Right renal pelvis (tissue), 4 donors: Measurements from ENCODE around the gene LRRC4C. TPM values are rescaled to one million over a fixed set of nuclear protein-coding genes. Genes with fewer than 3 reads are reported as not detected.

Experiments used
- DNase-seq, 4 donors: peaks; one replicate each; pipeline ENCODE4 v3.0.0-alpha.2; 2013; ENCODE audit warnings: low read depth in 4 of 4, low spot score in 3 of 4, missing footprints in 1 of 4
- polyA plus RNA-seq, 4 donors: library from polyadenylated mRNA; unstranded; fragments of 120-200 nt; gene quantifications; one replicate each; pipeline ENCODE4 v1.2.1, GENCODE V29; 2013; ENCODE audit not compliant: insufficient read length in 4 of 4

Gene LRRC4C
- polyA plus RNA-seq, 4 donors, result 11.0 to 16.5 (median 14.2) TPM

DNA sequence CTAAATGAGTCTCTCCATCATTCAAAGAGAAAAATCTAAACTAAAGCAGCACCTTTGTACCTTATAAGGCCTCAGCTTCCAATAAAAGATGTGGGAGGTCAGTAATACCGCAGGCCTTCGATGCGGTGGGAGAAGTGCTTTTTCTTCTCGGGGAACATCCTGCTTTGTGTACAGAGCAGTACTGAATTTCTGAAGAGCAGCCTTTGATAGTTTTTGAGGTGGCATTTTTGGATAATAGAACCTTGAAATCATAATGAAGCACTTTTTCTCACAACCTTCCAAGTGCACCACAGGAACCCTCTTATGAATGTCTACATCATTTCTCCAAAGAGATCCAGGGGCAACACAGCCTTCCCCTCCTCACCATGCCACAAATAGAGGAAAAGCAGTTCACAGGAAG, 39.6 kb downstream of the LRRC4C start:
- DNase-seq, result no peak

GRCh38 chr11:41414771-41415440, 44.5 kb downstream of the LRRC4C start:
- DNase-seq, result no peak

GRCh38 chr11:41413843-41414242, 45.6 kb downstream of the LRRC4C start:
- no peak for DNase-seq

DNA sequence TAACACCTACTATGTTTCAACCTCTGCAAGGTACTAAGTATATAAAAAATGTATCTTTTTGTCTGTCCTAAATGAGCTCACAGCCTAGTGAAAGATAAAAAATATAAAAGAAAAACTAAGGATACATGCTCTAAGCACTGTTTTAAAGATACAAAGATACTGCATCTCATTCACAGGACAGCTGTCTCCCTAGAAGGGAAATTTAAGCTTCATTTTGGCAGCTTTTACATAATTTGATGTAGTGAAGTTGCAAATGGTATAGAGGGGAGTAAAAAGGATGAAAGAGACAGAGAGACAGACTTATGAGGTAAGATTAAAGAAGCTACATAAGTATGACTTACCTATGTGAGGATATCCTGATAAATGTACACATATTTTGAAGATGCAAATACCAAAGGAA, 53.6 kb downstream of the LRRC4C start:
- DNase-seq, result no peak

GRCh38 chr11:41404109-41404508, 55.3 kb downstream of the LRRC4C start:
- DNase-seq, result no peak

DNA sequence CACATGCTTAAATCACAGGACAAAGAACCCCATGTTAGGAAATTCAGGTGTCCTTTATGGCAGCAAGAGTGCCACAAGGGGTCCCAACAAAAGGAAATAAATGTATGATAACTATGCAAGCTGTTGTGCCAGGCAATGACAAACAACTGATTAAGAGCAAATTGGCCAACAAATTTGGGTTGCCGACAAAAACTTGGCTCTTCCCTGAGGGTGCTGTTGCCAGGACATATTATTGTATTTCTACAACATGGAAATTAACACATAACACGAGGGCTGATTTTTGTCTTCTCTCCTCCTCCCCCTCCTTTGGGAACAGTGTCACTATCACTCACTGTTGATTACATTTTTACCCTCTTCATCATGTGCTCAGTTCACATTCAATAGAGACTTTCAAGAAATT, 56.0 kb downstream of the LRRC4C start:
- no peak for DNase-seq

DNA sequence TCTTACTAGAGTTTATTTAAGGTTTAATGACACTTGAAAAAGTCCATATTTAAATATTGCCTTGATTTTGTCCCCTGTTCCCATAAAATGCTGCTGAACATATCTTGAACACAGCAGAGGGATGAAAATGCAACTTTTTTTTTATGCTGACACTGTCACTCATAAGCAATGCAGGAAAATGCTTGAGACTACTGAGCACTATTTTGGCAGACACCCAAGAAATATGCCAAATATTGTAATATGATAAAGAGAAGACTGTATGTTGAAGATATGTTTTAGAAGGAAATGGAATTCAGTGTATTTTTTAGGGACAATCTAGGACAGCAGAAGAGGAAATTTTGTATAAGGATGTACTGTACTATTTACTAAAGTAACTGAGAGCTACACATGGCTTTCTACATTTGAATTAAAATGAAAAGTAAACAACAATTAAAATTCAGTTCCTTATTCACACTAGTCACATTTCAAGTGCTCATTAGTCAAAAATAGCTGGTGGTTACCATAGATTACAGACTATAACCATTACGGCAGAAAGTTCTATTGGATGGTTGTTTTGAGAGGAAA, 58.6 kb downstream of the LRRC4C start:
- DNase-seq, result no peak

- DNase-seq, result no peak
Observed at GRCh38 chr11:41400124-41400523, 59.3 kb downstream of the LRRC4C start.

- DNase-seq, result no peak
Observed at GRCh38 chr11:41399323-41399722, 60.1 kb downstream of the LRRC4C start.

DNA sequence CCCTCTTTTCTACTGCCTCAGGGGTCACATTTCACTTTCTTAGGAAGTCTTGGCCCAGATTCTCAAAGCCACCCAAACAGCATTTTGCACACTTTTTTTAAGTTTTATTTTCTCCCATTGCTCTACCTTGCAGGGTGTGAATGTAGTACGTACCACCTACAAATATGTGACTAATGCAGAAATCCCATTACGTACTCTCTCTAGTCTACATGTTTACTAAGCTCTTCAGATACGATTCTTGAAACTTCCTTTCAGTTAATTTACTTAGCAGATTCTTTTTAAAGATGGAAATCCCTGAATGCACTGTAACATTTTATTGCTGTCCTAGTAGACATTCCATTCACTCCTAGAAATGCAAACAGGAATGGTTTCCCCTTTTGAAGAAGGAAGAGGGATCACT, 61.3 kb downstream of the LRRC4C start:
- no peak for DNase-seq

- no peak for DNase-seq
Observed at GRCh38 chr11:41394521-41395195, 64.8 kb downstream of the LRRC4C start.

- no peak for DNase-seq
Observed at GRCh38 chr11:41392596-41392995, 66.9 kb downstream of the LRRC4C start.

DNA sequence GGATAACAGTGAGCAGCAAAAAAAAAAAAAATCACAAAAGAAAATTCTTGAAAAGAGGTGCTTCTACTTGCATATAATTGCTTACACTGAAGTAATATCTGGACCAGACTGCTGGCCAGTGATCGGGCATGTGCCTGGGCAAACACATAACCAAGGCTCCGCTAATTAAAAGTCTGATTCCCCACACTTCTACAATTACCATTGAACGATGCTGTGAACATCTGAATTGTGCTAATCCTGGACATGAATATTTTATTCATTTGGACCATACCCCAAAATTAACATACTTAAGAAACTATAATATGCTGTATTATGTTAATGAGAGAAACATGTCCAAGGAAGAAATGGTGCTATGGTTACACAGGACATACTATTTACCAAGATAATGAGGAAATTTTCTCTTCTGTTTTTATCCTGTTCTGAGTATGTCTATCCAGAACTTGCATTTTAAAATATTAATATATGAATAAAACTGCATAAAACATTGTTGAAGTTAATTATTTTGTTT, 69.8 kb downstream of the LRRC4C start:
- DNase-seq, result no peak

- DNase-seq, result no peak
Observed at GRCh38 chr11:41384329-41384728, 75.1 kb downstream of the LRRC4C start.

DNA sequence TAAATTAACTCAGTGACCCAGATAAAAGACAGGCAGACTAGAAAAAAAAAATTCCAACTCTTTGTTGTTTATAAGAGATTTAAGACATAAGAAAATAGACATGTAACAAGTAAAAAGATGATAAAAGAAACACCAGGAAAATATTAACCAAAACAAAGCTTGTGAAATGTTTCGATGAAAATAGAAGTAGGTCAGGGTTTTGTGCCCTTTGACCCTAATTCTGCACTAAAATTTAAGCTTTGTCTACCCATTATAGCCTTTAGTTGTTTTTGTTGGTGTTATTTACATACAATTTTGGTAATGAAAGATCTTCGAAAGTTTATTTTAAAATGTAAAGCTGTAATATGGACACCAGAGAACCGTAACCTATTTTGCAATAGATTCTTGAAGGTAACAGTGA, 75.7 kb downstream of the LRRC4C start:
- no peak for DNase-seq

- DNase-seq, result no peak
Observed at GRCh38 chr11:41382927-41383326, 76.5 kb downstream of the LRRC4C start.

- no peak for DNase-seq
Observed at GRCh38 chr11:41379084-41379483, 80.4 kb downstream of the LRRC4C start.

DNA sequence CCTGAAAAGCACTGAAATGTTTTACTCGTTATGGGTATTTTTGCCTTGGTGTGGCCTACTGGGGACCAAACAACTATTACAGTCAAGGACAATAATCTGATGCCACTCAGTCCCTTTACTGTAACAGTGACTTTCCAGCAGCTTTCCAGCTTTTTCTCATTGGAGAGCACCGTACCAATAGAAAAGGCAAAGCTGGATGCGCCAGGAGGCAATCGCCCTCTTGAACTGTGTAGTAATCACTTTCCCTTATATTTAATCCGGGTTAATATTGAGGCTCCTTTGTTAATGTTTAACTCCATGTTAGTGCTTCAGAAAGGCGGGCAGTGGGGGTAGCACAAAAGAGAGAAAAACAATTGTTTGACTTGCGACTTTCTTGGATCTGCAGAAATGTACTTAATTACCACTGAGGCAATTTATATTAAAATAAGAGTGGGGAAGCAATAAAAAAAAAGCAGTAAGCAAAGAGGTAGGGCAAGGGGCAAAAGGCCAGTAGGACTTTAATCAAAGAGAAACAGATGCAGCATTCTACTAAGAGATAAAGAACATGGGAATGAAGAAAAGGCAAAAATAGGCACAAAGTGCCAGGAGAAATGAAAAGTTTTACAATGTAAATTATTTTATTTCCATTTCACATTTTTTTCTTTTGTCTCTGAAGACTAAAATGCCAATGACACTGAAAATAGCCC, 81.6 kb downstream of the LRRC4C start:
- peak in 2 of 4 donors; percentile 25 to 44 for DNase-seq

DNA sequence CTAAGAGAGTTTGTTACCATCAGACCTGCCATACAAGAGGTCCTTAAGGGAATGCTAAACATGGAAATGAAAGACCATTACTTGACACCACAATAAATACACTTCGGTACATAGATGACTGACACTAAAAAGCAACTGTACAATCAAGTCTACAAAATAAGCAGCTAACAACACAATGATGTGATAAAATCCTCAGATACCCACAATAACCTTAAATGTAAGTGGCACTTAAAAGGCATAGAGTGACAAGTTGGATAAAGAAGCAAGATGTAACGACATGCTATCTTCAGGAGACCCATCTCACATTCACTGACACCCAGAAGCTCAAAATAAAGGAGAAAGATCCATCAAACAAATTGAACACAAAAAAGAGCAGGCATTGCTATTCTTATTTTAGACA, 107.6 kb downstream of the LRRC4C start:
- DNase-seq, result no peak

- DNase-seq, result no peak
Observed at GRCh38 chr11:41346042-41346441, 113.4 kb downstream of the LRRC4C start.
